Panc1 (cell line): Measurements from ENCODE around the gene SERP2. TPM values are rescaled to one million over a fixed set of nuclear protein-coding genes. Genes with fewer than 3 reads are reported as not detected.

Source experiments
- ATAC-seq: fragments of 200-7000 bp; cut with Tn5 transposase; 2 replicates; pipeline ENCODE4 v1.9.1; 2020; ENCODE audit warnings: mild to moderate bottlenecking, moderate library complexity
- BruUV-seq: library from RNA; stranded (reverse); fragments of 400-500 nt; replicated peaks from 2 replicates; lab custom pipeline; 2021; lab: Mats Ljungman, UMichigan
- CTCF ChIA-PET: fragments of 300-600 bp; sonication (Branson Sonifier 250); formaldehyde crosslinking; loops from one replicate; lab custom pipeline; 2022; ENCODE audit warnings: antibody characterized with exemption; lab: Charles Lee
- POLR2A ChIA-PET: fragments of 300-600 bp; sonication (Branson Sonifier 250); formaldehyde crosslinking; loops from one replicate; lab custom pipeline; 2022; ENCODE audit warnings: antibody characterized with exemption; lab: Charles Lee
- DNase-seq: peaks from one replicate; pipeline ENCODE4 v3.0.0-alpha.2; 2010; ENCODE audit warnings: low read depth, low spot score
- H3K27ac ChIP-seq: 2 replicates; pipeline ENCODE4 v1.5.1; 2011; ENCODE audit warnings: mild to moderate bottlenecking, low read length, inconsistent platforms
- H3K27me3 ChIP-seq: fragments of 200-500 bp; sonication (Bioruptor generic); 2 replicates; pipeline ENCODE4 v1.6.0; 2014; ENCODE audit warnings: low read length, inconsistent platforms; ENCODE audit not compliant: control insufficient read depth, insufficient read depth
- H3K36me3 ChIP-seq: fragments of 200-500 bp; sonication (Bioruptor generic); 2 replicates; pipeline ENCODE4 v1.5.1; 2014; ENCODE audit warnings: inconsistent platforms, mild to moderate bottlenecking, low read length, moderate library complexity; ENCODE audit not compliant: control insufficient read depth, insufficient read depth
- H3K4me1 ChIP-seq: 2 replicates; pipeline ENCODE4 v1.5.1; 2011; ENCODE audit warnings: inconsistent platforms, mild to moderate bottlenecking, low read length, moderate library complexity; ENCODE audit not compliant: control insufficient read depth, insufficient read depth
- H3K4me3 ChIP-seq, 2 experiments: 2 replicates each; pipeline ENCODE4 v1.5.1; 2011 to 2012; ENCODE audit warnings: low read depth in 2 of 2, low read length in 2 of 2, mild to moderate bottlenecking in 2 of 2, inconsistent platforms in 1 of 2, moderate library complexity in 1 of 2
- H3K9me3 ChIP-seq: fragments of 200-500 bp; sonication (Bioruptor generic); 2 replicates; pipeline ENCODE4 v1.5.1; 2014; ENCODE audit warnings: low read depth, mild to moderate bottlenecking, inconsistent platforms, low read length, moderate library complexity; ENCODE audit not compliant: control insufficient read depth, insufficient read depth
- POLR2AphosphoS5 ChIP-seq: IDR thresholded peaks from 2 replicates; pipeline ENCODE4 v1.6.1; 2012; ENCODE audit warnings: mild to moderate bottlenecking, low read depth, low read length, moderate library complexity
- SIN3A ChIP-seq: IDR thresholded peaks from 2 replicates; pipeline ENCODE4 v1.6.1; 2012; ENCODE audit warnings: low read depth, mild to moderate bottlenecking, low read length, moderate library complexity, borderline replicate concordance; ENCODE audit not compliant: insufficient read depth
- TCF7L2 ChIP-seq: IDR thresholded peaks from 2 replicates; pipeline ENCODE4 v1.6.1; 2011; ENCODE audit warnings: mild to moderate bottlenecking, low read depth, low read length, inconsistent platforms
- in situ Hi-C: cut with HindIII; loops from 2 replicates; pipeline ENCODE4 v1.10.0; 2016; ENCODE audit warnings: low sequenced_read_pairs, low pct_unique_long_range_greater_than_20kb
- intact Hi-C: fragments of 100-400 bp; cut with micrococcal nuclease; formaldehyde crosslinking; loops from one replicate; pipeline ENCODE4 v1.10.0; 2022; ENCODE audit not compliant: unreplicated experiment
- total RNA-seq: library from RNA; stranded (reverse); gene quantifications from one replicate; pipeline ENCODE4 v1.2.1, GENCODE V29; 2021; ENCODE audit not compliant: unreplicated experiment
- TF ChIP-seq, protein P1 (sequence below), 2 experiments: IDR thresholded peaks; 2 replicates each; pipeline ENCODE4 v1.6.1; 2011 to 2012; ENCODE audit warnings: low read depth in 2 of 2, control low read depth in 1 of 2, low read length in 1 of 2, mild to moderate bottlenecking in 1 of 2, moderate library complexity in 1 of 2; ENCODE audit not compliant: insufficient read depth in 1 of 2
- TF ChIP-seq, protein P2 (sequence below): fragments of 450-650 bp; IDR thresholded peaks from 2 replicates; pipeline ENCODE4 v1.5.1; 2017; ENCODE audit warnings: mild to moderate bottlenecking

Gene SERP2
- total RNA-seq, 1 experiment from 2014 or later: 0.18 TPM

DNA sequence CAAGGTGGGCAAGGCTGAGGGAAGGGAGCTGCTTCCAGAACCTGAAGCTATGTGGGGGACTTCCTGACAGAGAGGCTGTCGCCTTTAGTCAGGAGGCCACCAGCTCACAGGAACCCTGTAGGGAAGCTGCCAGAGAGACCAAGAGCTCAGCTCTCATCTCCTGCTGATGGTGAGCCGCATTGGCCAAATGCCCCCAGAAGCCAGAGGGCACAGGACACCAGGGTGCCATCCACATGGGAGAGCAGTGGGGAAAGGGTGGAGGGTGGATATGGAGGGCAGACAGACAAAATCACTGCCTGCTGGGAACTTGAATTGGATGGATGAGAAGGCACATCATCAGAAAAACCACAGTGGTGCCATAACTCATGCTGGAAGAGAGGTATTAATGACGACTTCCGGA, 36.0 kb downstream of the SERP2 start:
- ATAC-seq (no peak), DNase-seq (no peak)
- Histone ChIP-seq H3K27me3 (no peaks in the 10 kb centered on the region), H3K4me3 (no peak overlapping the region), H3K4me1 (no peaks in the 10 kb centered on the region), H3K9me3 (no peaks in the 10 kb centered on the region), H3K27ac (no peak overlapping the region), H3K36me3 (no peaks in the 10 kb centered on the region)
- intact Hi-C loops (no loop called here), in situ Hi-C loops (no loop called here)
- TF ChIP-seq POLR2AphosphoS5 (no peak), SIN3A (no peak), TCF7L2 (no peak)
- TF ChIP-seq, protein P1, sequence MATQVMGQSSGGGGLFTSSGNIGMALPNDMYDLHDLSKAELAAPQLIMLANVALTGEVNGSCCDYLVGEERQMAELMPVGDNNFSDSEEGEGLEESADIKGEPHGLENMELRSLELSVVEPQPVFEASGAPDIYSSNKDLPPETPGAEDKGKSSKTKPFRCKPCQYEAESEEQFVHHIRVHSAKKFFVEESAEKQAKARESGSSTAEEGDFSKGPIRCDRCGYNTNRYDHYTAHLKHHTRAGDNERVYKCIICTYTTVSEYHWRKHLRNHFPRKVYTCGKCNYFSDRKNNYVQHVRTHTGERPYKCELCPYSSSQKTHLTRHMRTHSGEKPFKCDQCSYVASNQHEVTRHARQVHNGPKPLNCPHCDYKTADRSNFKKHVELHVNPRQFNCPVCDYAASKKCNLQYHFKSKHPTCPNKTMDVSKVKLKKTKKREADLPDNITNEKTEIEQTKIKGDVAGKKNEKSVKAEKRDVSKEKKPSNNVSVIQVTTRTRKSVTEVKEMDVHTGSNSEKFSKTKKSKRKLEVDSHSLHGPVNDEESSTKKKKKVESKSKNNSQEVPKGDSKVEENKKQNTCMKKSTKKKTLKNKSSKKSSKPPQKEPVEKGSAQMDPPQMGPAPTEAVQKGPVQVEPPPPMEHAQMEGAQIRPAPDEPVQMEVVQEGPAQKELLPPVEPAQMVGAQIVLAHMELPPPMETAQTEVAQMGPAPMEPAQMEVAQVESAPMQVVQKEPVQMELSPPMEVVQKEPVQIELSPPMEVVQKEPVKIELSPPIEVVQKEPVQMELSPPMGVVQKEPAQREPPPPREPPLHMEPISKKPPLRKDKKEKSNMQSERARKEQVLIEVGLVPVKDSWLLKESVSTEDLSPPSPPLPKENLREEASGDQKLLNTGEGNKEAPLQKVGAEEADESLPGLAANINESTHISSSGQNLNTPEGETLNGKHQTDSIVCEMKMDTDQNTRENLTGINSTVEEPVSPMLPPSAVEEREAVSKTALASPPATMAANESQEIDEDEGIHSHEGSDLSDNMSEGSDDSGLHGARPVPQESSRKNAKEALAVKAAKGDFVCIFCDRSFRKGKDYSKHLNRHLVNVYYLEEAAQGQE (IDR thresholded peaks at IDR 0.05; ENCODE audit: insufficient read depth in 1 of 2, low read depth in 2 of 2, low read length in 1 of 2): no peak
- TF ChIP-seq, protein P2, sequence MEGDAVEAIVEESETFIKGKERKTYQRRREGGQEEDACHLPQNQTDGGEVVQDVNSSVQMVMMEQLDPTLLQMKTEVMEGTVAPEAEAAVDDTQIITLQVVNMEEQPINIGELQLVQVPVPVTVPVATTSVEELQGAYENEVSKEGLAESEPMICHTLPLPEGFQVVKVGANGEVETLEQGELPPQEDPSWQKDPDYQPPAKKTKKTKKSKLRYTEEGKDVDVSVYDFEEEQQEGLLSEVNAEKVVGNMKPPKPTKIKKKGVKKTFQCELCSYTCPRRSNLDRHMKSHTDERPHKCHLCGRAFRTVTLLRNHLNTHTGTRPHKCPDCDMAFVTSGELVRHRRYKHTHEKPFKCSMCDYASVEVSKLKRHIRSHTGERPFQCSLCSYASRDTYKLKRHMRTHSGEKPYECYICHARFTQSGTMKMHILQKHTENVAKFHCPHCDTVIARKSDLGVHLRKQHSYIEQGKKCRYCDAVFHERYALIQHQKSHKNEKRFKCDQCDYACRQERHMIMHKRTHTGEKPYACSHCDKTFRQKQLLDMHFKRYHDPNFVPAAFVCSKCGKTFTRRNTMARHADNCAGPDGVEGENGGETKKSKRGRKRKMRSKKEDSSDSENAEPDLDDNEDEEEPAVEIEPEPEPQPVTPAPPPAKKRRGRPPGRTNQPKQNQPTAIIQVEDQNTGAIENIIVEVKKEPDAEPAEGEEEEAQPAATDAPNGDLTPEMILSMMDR: no peak
- ChIA-PET POLR2A (no interaction called here), CTCF (no interaction called here)
- BruUV-seq: no TSS peak

DNA sequence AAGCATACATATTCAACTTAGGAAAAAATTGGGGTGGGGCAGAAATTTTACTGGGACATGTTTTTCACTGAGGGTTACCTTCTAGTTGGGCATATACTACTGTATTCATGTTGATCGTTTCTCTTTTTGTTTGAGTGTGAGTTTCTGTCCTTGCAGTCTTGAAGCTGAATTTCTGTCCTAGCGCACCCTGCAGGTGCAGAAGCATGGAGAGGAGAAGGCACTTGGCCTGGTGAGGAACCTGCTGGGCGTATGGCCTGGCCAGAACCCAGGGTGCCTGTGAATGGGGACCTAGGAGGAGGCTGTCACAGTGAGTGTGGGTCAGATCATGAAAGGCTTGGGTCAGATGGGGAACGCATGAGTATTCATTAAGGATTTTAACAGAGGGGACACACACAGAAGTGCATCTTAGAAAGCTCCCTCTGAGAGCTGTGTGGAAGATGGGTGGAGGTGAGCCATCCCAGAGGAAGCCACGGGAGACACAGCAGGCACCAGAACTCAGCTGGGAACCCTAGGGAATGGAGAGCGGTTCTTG, 36.8 kb downstream of the SERP2 start:
- intact Hi-C loops (no loop called here), in situ Hi-C loops (no loop called here)
- Histone ChIP-seq H3K27me3 (no peaks in the 10 kb centered on the region), H3K4me1 (no peaks in the 10 kb centered on the region), H3K27ac (no peak overlapping the region), H3K4me3 (no peak overlapping the region), H3K9me3 (no peaks in the 10 kb centered on the region), H3K36me3 (no peaks in the 10 kb centered on the region)
- TF ChIP-seq, protein P2: no peak
- TF ChIP-seq SIN3A: no peak
- TF ChIP-seq, protein P1 (IDR thresholded peaks at IDR 0.05; ENCODE audit: insufficient read depth in 1 of 2, low read depth in 2 of 2, low read length in 1 of 2): no peak
- no peak for TF ChIP-seq TCF7L2
- TF ChIP-seq POLR2AphosphoS5: no peak
- ATAC-seq: no peak
- POLR2A ChIA-PET: no interaction called here
- BruUV-seq: no TSS peak
- CTCF ChIA-PET: no interaction called here
- no peak for DNase-seq
